Activated B cell treated with CpG ODN at 0.5 μM for 24 hours (primary cell): ENCODE measurements around the gene SMPD3. TPM values are rescaled to one million over a fixed set of nuclear protein-coding genes. Genes with fewer than 3 reads are reported as not detected.
A peak's percentile ranks its signal among the peaks of the same experiment; 100 is the strongest.

Source experiments
- ATAC-seq: fragments of 200-7000 bp; cut with Tn5 transposase; one replicate; pipeline ENCODE4 v1.10.0; 2021; ENCODE audit warnings: low read depth, mild to moderate bottlenecking, moderate library complexity
- CTCF ChIA-PET: fragments of 350-600 bp; sonication (Branson Sonifier 250); formaldehyde crosslinking; loops from one replicate; lab custom pipeline; 2021; ENCODE audit warnings: antibody characterized with exemption; lab: Charles Lee
- POLR2A ChIA-PET: fragments of 350-600 bp; sonication (Branson Sonifier 250); formaldehyde crosslinking; loops from one replicate; lab custom pipeline; 2021; ENCODE audit warnings: antibody characterized with exemption; lab: Charles Lee
- DNase-seq: peaks from one replicate; pipeline ENCODE4 v3.0.0; 2022
- H3K27ac Mint-ChIP-seq: one replicate; pipeline ENCODE4 v1.8.0; 2020; ENCODE audit warnings: mixed read lengths
- H3K27me3 Mint-ChIP-seq: one replicate; pipeline ENCODE4 v1.8.0; 2021; ENCODE audit warnings: mixed read lengths
- H3K36me3 Mint-ChIP-seq: one replicate; pipeline ENCODE4 v1.8.0; 2021; ENCODE audit warnings: low read depth, mixed read lengths
- H3K4me1 Mint-ChIP-seq: one replicate; pipeline ENCODE4 v1.8.0; 2021; ENCODE audit warnings: mixed read lengths
- H3K4me3 Mint-ChIP-seq: one replicate; pipeline ENCODE4 v1.8.0; 2020; ENCODE audit warnings: mild to moderate bottlenecking, mixed read lengths
- H3K9me3 Mint-ChIP-seq: one replicate; pipeline ENCODE4 v1.8.0; 2020; ENCODE audit warnings: mixed read lengths
- CTCF ChIP-seq: fragments of 200-600 bp; IDR thresholded peaks from one replicate; pipeline ENCODE4 v1.8.0; 2022; ENCODE audit warnings: antibody characterized with exemption, mild to moderate bottlenecking
- intact Hi-C: fragments of 100-400 bp; cut with micrococcal nuclease; formaldehyde crosslinking; loops from one replicate; pipeline ENCODE4 v1.15.1; 2024
- total RNA-seq: library from RNA; stranded (reverse); gene quantifications from 2 replicates; pipeline ENCODE4 v1.2.3, GENCODE V29; 2022

The SMPD3 gene
- total RNA-seq, 1 donor from 2014 or later, result 0.35 TPM

- H3K4me1 Mint-ChIP-seq, result peaks cover 14% of the 10 kb centered on the region
- H3K27me3 Mint-ChIP-seq, result no peaks in the 10 kb centered on the region
- H3K36me3 Mint-ChIP-seq, result peaks cover 30% of the 10 kb centered on the region
- CTCF ChIA-PET, result interaction anchor here (0.7 to 17.1 kb wide), 14 partner anchors 9 to 101 kb away, joined by 3 to 321 read pairs (median 4); partner anchors contain the start of genes PLA2G15 and SLC7A6
- POLR2A ChIA-PET, result interaction anchor here (0.9 to 4.0 kb wide), 5 partner anchors 18 to 91 kb away, joined by 3 to 22 read pairs (median 4); partner anchors contain the start of genes PRMT7, SLC7A6 and SLC7A6OS
- H3K9me3 Mint-ChIP-seq, result no peaks in the 10 kb centered on the region
- DNase-seq (no peak), ATAC-seq (no peak)
- H3K27ac Mint-ChIP-seq, result no peak overlapping the region
- peak; percentile 8 for TF ChIP-seq CTCF
- no peak overlapping the region for H3K4me3 Mint-ChIP-seq
- intact Hi-C loops, result loop anchor here (1.0 kb wide), 4 partner anchors 19 to 235 kb away; partner anchors contain the start of gene SLC7A6OS
Measured at GRCh38 chr16:68328860-68329390, 119.4 kb downstream of the SMPD3 start.

GRCh38 chr16:68328151-68328859 lies 120.0 kb downstream of the SMPD3 start:
- peaks cover 31% of the 10 kb centered on the region for H3K36me3 Mint-ChIP-seq
- no peak overlapping the region for H3K27ac Mint-ChIP-seq
- DNase-seq (peak; percentile 61), ATAC-seq (peak; percentile 100)
- no peaks in the 10 kb centered on the region for H3K9me3 Mint-ChIP-seq
- CTCF ChIA-PET, result interaction anchor here (0.7 to 17.1 kb wide), 15 partner anchors 9 to 235 kb away, joined by 3 to 321 read pairs (median 4); partner anchors contain the start of genes PLA2G15 and SLC7A6
- intact Hi-C loops, result loop anchor here (1.0 kb wide), 4 partner anchors 18 to 234 kb away; partner anchors contain the start of gene SLC7A6OS
- POLR2A ChIA-PET, result interaction anchor here (0.5 to 4.0 kb wide), 6 partner anchors 18 to 648 kb away, joined by 3 to 22 read pairs (median 4); partner anchors contain the start of genes PRMT7, SLC7A6 and SLC7A6OS
- H3K27me3 Mint-ChIP-seq, result no peaks in the 10 kb centered on the region
- TF ChIP-seq CTCF, result peak; percentile 99
- H3K4me3 Mint-ChIP-seq, result no peak overlapping the region
- H3K4me1 Mint-ChIP-seq, result peaks cover 14% of the 10 kb centered on the region

- H3K27me3 Mint-ChIP-seq, result no peaks in the 10 kb centered on the region
- intact Hi-C loops, result no loop called here
- H3K4me3 Mint-ChIP-seq, result no peak overlapping the region
- H3K36me3 Mint-ChIP-seq, result peaks cover 32% of the 10 kb centered on the region
- no peak overlapping the region for H3K27ac Mint-ChIP-seq
- DNase-seq (no peak), ATAC-seq (no peak)
- peaks cover 3% of the 10 kb centered on the region for H3K4me1 Mint-ChIP-seq
- TF ChIP-seq CTCF, result no peak
- ChIA-PET POLR2A (no interaction called here), CTCF (interaction anchor here (17.1 kb wide), 1 partner anchor 64 kb away, joined by 321 read pairs; the partner anchor contains the start of gene SLC7A6)
- H3K9me3 Mint-ChIP-seq, result no peaks in the 10 kb centered on the region
Measured at GRCh38 chr16:68324780-68325357, 123.4 kb downstream of the SMPD3 start.

GRCh38 chr16:68324336-68324735 lies 124.0 kb downstream of the SMPD3 start:
- Mint-ChIP-seq H3K36me3 (peaks cover 34% of the 10 kb centered on the region), H3K9me3 (no peaks in the 10 kb centered on the region), H3K4me3 (no peak overlapping the region), H3K27me3 (no peaks in the 10 kb centered on the region), H3K27ac (no peak overlapping the region), H3K4me1 (peaks cover 3% of the 10 kb centered on the region)
- TF ChIP-seq CTCF, result no peak
- intact Hi-C loops, result no loop called here
- ChIA-PET CTCF (interaction anchor here (17.1 kb wide), 1 partner anchor 63 kb away, joined by 321 read pairs; the partner anchor contains the start of gene SLC7A6), POLR2A (no interaction called here)
- no peak for DNase-seq
- ATAC-seq, result no peak
